ENCODE data around the gene TPM2.

The TPM2 gene

GRCh38 chr9:35713578-35713977, 23.9 kb upstream of the TPM2 start:
- H3K36me3 ChIP-seq (ENCODE audit: insufficient read depth, low read length): peaks cover 78% of the 10 kb centered on the region

DNA sequence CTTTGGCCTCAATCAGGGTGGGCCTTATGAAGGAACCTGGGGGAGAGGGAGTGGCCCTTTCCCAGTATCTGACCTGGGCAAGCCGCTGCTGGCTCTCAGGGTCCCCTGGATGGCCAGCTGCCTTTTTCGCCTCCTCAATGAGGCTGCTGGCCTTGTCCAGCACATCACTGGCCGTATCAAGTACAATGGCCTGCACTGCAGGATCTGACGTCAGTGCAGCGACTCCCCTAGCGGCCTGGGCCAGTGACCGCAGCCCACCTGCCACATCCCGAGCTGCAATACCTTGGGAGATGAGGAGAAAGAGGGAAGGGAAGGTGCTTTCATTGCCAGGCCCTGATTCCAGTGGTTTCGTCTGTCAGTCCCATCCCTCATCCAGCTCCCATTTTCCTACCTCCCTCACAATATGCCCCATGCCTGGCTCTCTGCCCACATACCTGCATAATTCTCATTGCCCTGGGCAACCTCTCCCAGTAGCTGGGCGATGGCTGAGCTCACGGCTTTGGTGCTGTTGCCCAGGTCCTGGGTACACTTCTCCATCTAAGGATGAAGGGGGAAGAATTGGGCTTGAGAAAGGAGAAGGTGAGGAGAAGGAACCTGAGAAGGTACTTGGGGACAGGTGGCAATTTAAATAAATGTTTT, 23.2 kb upstream of the TPM2 start:
- no peaks in the 10 kb centered on the region for H3K9me3 ChIP-seq (ENCODE audit: low read depth, low read length)
- TF ChIP-seq FOXP2 (optimal IDR thresholded peaks at IDR 0.05; ENCODE audit: control extremely low read depth, extremely low read length, insufficient read depth): no peak
- no peak for TF ChIP-seq EZH2 (IDR thresholded peaks at IDR 0.05)
- no peak for TF ChIP-seq POLR2AphosphoS5 (IDR thresholded peaks at IDR 0.05; ENCODE audit: borderline replicate concordance, low read depth, low read length)
- H3K9ac ChIP-seq (ENCODE audit: insufficient read length): no peak overlapping the region
- H3K27ac ChIP-seq: no peak overlapping the region
- no peak for DNase-seq (ENCODE audit: low read depth, low spot score)
- peaks cover 78% of the 10 kb centered on the region for H3K36me3 ChIP-seq (ENCODE audit: insufficient read depth, low read length)
- no peak overlapping the region for H3K4me3 ChIP-seq

More at GRCh38 chr9:35713578-35713977, 23.9 kb upstream of the TPM2 start:
- Histone ChIP-seq H3K4me3 (no peak overlapping the region), H3K9ac (ENCODE audit: insufficient read length) (no peak overlapping the region), H3K9me3 (ENCODE audit: low read depth, low read length) (no peaks in the 10 kb centered on the region), H3K27ac (no peak overlapping the region)
- no peak for DNase-seq (ENCODE audit: low read depth, low spot score)
- TF ChIP-seq POLR2AphosphoS5 (IDR thresholded peaks at IDR 0.05; ENCODE audit: borderline replicate concordance, low read depth, low read length): no peak
- TF ChIP-seq EZH2 (IDR thresholded peaks at IDR 0.05): no peak
- no peak for TF ChIP-seq FOXP2 (optimal IDR thresholded peaks at IDR 0.05; ENCODE audit: control extremely low read depth, extremely low read length, insufficient read depth)

- Histone ChIP-seq H3K36me3 (ENCODE audit: insufficient read depth, low read length) (peaks cover 78% of the 10 kb centered on the region), H3K9ac (ENCODE audit: insufficient read length) (no peak overlapping the region), H3K27ac (no peak overlapping the region), H3K9me3 (ENCODE audit: low read depth, low read length) (no peaks in the 10 kb centered on the region), H3K4me3 (no peak overlapping the region)
- DNase-seq (ENCODE audit: low read depth, low spot score): no peak
- TF ChIP-seq POLR2AphosphoS5 (IDR thresholded peaks at IDR 0.05; ENCODE audit: borderline replicate concordance, low read depth, low read length) (no peak), EZH2 (IDR thresholded peaks at IDR 0.05) (no peak), FOXP2 (optimal IDR thresholded peaks at IDR 0.05; ENCODE audit: control extremely low read depth, extremely low read length, insufficient read depth) (no peak)
Observed at GRCh38 chr9:35711501-35712428, 22.0 kb upstream of the TPM2 start.

DNA sequence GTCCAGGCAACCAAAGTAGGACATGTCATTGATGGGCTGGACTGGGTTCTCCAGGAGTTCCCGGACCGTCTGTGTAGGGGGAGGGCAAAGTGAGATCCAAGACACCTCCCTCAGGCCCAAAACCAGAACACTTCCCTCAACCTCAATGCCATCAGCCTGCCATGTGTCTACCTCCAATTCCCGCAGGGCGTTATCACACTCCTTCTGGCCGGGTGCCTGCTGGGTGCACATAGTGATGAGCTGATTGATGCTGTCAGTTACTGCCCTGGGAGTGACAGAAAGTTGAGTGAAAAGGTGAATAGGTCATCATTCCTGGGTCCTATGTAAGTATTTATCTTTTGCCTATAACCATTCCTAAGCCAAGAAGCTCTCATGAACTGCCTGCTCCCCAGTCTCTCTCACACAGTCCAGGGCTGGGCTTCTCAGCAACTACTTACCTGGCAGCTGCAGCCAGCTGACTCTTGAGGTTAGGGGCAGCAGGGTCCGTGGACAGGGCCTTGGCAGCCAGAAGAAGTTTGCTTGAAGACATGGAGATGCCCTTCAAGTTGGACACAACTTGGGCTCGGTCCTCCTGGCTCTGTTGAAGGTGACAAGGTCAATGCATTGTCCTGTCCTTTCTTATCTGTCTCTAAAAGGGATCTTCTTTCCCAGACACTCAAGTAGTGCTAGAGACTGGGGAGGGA, 21.2 kb upstream of the TPM2 start:
- TF ChIP-seq FOXP2 (optimal IDR thresholded peaks at IDR 0.05; ENCODE audit: control extremely low read depth, extremely low read length, insufficient read depth): no peak
- no peak for TF ChIP-seq EZH2 (IDR thresholded peaks at IDR 0.05)
- Histone ChIP-seq H3K9me3 (ENCODE audit: low read depth, low read length) (no peaks in the 10 kb centered on the region), H3K9ac (ENCODE audit: insufficient read length) (no peak overlapping the region), H3K4me3 (no peak overlapping the region), H3K27ac (no peak overlapping the region), H3K36me3 (ENCODE audit: insufficient read depth, low read length) (peaks cover 79% of the 10 kb centered on the region)
- no peak for DNase-seq (ENCODE audit: low read depth, low spot score)

DNA sequence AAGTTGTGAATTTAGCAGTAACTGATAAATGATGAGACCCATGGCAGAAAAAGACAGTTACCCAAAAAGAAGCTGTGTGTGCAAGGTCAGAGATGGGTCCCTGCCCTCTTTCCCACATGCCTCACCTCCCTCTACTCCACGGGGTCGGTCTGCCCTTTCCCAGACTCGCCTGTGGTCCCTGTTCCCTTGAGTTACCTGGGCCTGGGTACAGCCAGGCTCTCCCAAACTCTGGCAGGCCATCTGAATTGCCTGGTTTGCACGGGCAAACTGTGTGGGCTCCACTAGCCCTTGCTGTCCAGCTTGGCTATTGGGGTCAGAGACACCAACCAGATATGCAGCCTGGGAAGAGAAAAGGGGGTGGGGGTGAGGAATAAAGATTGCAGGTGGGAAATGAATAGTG, 18.4 kb upstream of the TPM2 start:
- Histone ChIP-seq H3K27ac (no peak overlapping the region), H3K36me3 (ENCODE audit: insufficient read depth, low read length) (peaks cover 85% of the 10 kb centered on the region), H3K9ac (ENCODE audit: insufficient read length) (no peak overlapping the region), H3K4me3 (no peak overlapping the region), H3K9me3 (ENCODE audit: low read depth, low read length) (no peaks in the 10 kb centered on the region)
- TF ChIP-seq EZH2 (IDR thresholded peaks at IDR 0.05) (no peak), POLR2AphosphoS5 (IDR thresholded peaks at IDR 0.05; ENCODE audit: borderline replicate concordance, low read depth, low read length) (no peak), FOXP2 (optimal IDR thresholded peaks at IDR 0.05; ENCODE audit: control extremely low read depth, extremely low read length, insufficient read depth) (no peak)
- DNase-seq (ENCODE audit: low read depth, low spot score): no peak

DNA sequence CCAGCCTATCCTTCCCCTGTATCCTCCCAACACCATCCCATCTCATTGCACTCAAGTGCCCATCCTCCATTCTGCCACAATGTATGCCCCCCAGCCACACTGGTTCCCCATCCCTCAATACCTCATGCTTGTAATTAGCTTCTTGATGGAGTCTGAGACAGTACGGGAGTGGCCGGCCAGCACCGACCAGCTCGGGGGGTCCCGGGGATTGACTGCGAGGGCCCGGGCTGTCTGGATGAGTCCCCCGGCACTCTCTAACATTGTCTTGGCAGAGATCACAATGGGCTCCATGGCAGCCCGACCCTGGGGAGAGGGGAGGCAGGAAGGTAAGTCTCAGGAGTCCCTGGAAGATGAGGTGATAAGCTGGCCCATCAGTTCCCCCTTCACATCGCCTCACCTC, 17.2 kb upstream of the TPM2 start:
- Histone ChIP-seq H3K9me3 (ENCODE audit: low read depth, low read length) (no peaks in the 10 kb centered on the region), H3K27ac (no peak overlapping the region), H3K36me3 (ENCODE audit: insufficient read depth, low read length) (peaks cover 87% of the 10 kb centered on the region), H3K4me3 (no peak overlapping the region), H3K9ac (ENCODE audit: insufficient read length) (no peak overlapping the region)
- TF ChIP-seq FOXP2 (optimal IDR thresholded peaks at IDR 0.05; ENCODE audit: control extremely low read depth, extremely low read length, insufficient read depth): no peak
- no peak for TF ChIP-seq EZH2 (IDR thresholded peaks at IDR 0.05)
- TF ChIP-seq POLR2AphosphoS5 (IDR thresholded peaks at IDR 0.05; ENCODE audit: borderline replicate concordance, low read depth, low read length): no peak
- DNase-seq (ENCODE audit: low read depth, low spot score): no peak

GRCh38 chr9:35705836-35706430, 16.2 kb upstream of the TPM2 start:
- H3K9ac ChIP-seq (ENCODE audit: insufficient read length): no peak overlapping the region
- DNase-seq (ENCODE audit: low read depth, low spot score): no peak
- no peak for TF ChIP-seq EZH2 (IDR thresholded peaks at IDR 0.05)
- no peak for TF ChIP-seq POLR2AphosphoS5 (IDR thresholded peaks at IDR 0.05; ENCODE audit: borderline replicate concordance, low read depth, low read length)
- no peak for TF ChIP-seq FOXP2 (optimal IDR thresholded peaks at IDR 0.05; ENCODE audit: control extremely low read depth, extremely low read length, insufficient read depth)
- no peak overlapping the region for H3K27ac ChIP-seq
- H3K36me3 ChIP-seq (ENCODE audit: insufficient read depth, low read length): peaks cover 86% of the 10 kb centered on the region
- H3K4me3 ChIP-seq: no peak overlapping the region
- H3K9me3 ChIP-seq (ENCODE audit: low read depth, low read length): no peaks in the 10 kb centered on the region

DNA sequence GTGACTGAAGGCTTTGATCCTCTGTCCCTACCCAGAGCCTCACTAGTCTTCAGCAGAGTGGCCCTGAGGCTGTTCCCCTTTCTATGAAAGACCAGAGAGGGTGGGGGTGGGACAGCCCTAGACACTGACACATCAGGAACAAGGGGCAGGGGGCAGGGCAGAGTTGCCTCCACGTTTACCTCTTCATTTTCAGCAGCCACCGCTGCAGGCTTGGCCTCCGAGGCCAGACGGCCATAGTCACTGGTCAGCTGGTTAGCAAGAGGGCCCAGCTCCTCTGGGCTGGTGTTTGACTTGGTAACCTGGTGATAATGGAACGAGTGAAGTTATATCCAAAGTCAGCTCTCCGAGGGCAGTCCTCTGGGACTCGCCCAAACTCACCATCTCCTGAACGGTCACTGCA, 15.6 kb upstream of the TPM2 start:
- no peak overlapping the region for H3K4me3 ChIP-seq
- no peak overlapping the region for H3K9ac ChIP-seq (ENCODE audit: insufficient read length)
- no peak overlapping the region for H3K27ac ChIP-seq
- H3K36me3 ChIP-seq (ENCODE audit: insufficient read depth, low read length): peaks cover 86% of the 10 kb centered on the region
- DNase-seq (ENCODE audit: low read depth, low spot score): no peak
- no peaks in the 10 kb centered on the region for H3K9me3 ChIP-seq (ENCODE audit: low read depth, low read length)
- no peak for TF ChIP-seq FOXP2 (optimal IDR thresholded peaks at IDR 0.05; ENCODE audit: control extremely low read depth, extremely low read length, insufficient read depth)
